NB4 (cell line): ENCODE data around the gene TNS4.

Experiments
- CTCF ChIP-seq: IDR thresholded peaks from one replicate; pipeline ENCODE4 v1.5.1; 2012; ENCODE audit warnings: low read depth, low read length
- MAX ChIP-seq: IDR thresholded peaks from 2 replicates; pipeline ENCODE4 v1.6.1; 2011; ENCODE audit warnings: low read depth, low read length
- MYC ChIP-seq: IDR thresholded peaks from 2 replicates; pipeline ENCODE4 v1.6.1; 2011; ENCODE audit warnings: low read depth, low read length
- POLR2A ChIP-seq: IDR thresholded peaks from 2 replicates; pipeline ENCODE4 v1.6.1; 2011; ENCODE audit warnings: mild to moderate bottlenecking; ENCODE audit not compliant: insufficient read length; ENCODE audit errors: extremely low read depth

GRCh38 chr17:40548982-40549685 lies 47.7 kb upstream of the TNS4 start:
- TF ChIP-seq CTCF (no peak), POLR2A (no peak), MAX (no peak), MYC (no peak)
